ENCODE measurements around the gene MIER3.

Gene MIER3

GRCh38 chr5:56898213-56898612 is 53.7 kb downstream of the MIER3 start:
- no peak for TF ChIP-seq GATA3 (IDR thresholded peaks at IDR 0.05; ENCODE audit: low read depth, low read length)

GRCh38 chr5:56896763-56897162 is 55.2 kb downstream of the MIER3 start:
- TF ChIP-seq GATA2 (IDR thresholded peaks at IDR 0.05; ENCODE audit: low read depth, low read length), result no peak
- no peak for TF ChIP-seq GATA3 (IDR thresholded peaks at IDR 0.05; ENCODE audit: low read depth, low read length)

- TF ChIP-seq GATA2 (IDR thresholded peaks at IDR 0.05; ENCODE audit: low read depth, low read length), result no peak
- TF ChIP-seq GATA3 (IDR thresholded peaks at IDR 0.05; ENCODE audit: low read depth, low read length), result no peak
These were observed 58.5 kb downstream of the MIER3 start for GRCh38 chr5:56893251-56893951.

GRCh38 chr5:56881571-56881970 is 70.4 kb downstream of the MIER3 start:
- TF ChIP-seq GATA2 (IDR thresholded peaks at IDR 0.05; ENCODE audit: low read depth, low read length) (no peak), GATA3 (IDR thresholded peaks at IDR 0.05; ENCODE audit: low read depth, low read length) (no peak)

GRCh38 chr5:56876327-56876726 is 75.6 kb downstream of the MIER3 start:
- TF ChIP-seq GATA3 (IDR thresholded peaks at IDR 0.05; ENCODE audit: low read depth, low read length) (no peak), GATA2 (IDR thresholded peaks at IDR 0.05; ENCODE audit: low read depth, low read length) (no peak)

GRCh38 chr5:56873056-56873455 is 78.9 kb downstream of the MIER3 start:
- no peak for TF ChIP-seq GATA2 (IDR thresholded peaks at IDR 0.05; ENCODE audit: low read depth, low read length)
- TF ChIP-seq GATA3 (IDR thresholded peaks at IDR 0.05; ENCODE audit: low read depth, low read length), result no peak

- TF ChIP-seq GATA3 (IDR thresholded peaks at IDR 0.05; ENCODE audit: low read depth, low read length) (no peak), GATA2 (IDR thresholded peaks at IDR 0.05; ENCODE audit: low read depth, low read length) (no peak)
These were observed 80.1 kb downstream of the MIER3 start for GRCh38 chr5:56871777-56872176.
